GM12801 (cell line): Measurements from ENCODE around the gene SLC5A1.

Experiments
- CTCF ChIP-seq: IDR thresholded peaks from one replicate; pipeline ENCODE4 v1.5.1; 2011; ENCODE audit warnings: control low read depth; ENCODE audit not compliant: insufficient read length; ENCODE audit errors: extremely low read depth

The SLC5A1 gene

GRCh38 chr22:32079130-32080089, 36.3 kb downstream of the SLC5A1 start:
- no peak for TF ChIP-seq CTCF

- TF ChIP-seq CTCF = no peak
These were observed 37.8 kb downstream of the SLC5A1 start for GRCh38 chr22:32080904-32081303.

- TF ChIP-seq CTCF = no peak
These were observed 39.3 kb downstream of the SLC5A1 start for GRCh38 chr22:32082331-32082730.

GRCh38 chr22:32083000-32083399, 39.9 kb downstream of the SLC5A1 start:
- no peak for TF ChIP-seq CTCF

GRCh38 chr22:32083814-32084213, 40.8 kb downstream of the SLC5A1 start:
- TF ChIP-seq CTCF = no peak

GRCh38 chr22:32088084-32088483, 45.0 kb downstream of the SLC5A1 start:
- no peak for TF ChIP-seq CTCF

- TF ChIP-seq CTCF = no peak
These were observed 54.0 kb downstream of the SLC5A1 start for GRCh38 chr22:32097018-32097417.
